Mesenchymal stem cell (in vitro differentiated cells and primary cell): ENCODE measurements around the gene BCL7A.
A peak's percentile ranks its signal among the peaks of the same experiment; 100 is the strongest.

Experiments
- DNase-seq: peaks from one replicate; pipeline ENCODE4 v3.0.0-alpha.2; 2013
- H2AFZ ChIP-seq: one replicate; pipeline ENCODE4 v1.6.1; 2013; ENCODE audit warnings: low read depth, mild to moderate bottlenecking, control low read depth, inconsistent platforms, low read length, moderate library complexity
- H2AK5ac ChIP-seq: 2 replicates; pipeline ENCODE4 v1.6.1; 2013; ENCODE audit warnings: low read length, moderate library complexity, mild to moderate bottlenecking, inconsistent platforms; ENCODE audit not compliant: severe bottlenecking
- H2BK120ac ChIP-seq: one replicate; pipeline ENCODE4 v1.6.1; 2013; ENCODE audit warnings: low read depth, mild to moderate bottlenecking, inconsistent platforms, low read length, moderate library complexity
- H2BK12ac ChIP-seq, 2 experiments: one replicate each; pipeline ENCODE4 v1.6.1; 2013; ENCODE audit warnings: inconsistent platforms in 2 of 2, low read length in 2 of 2, mild to moderate bottlenecking in 2 of 2, moderate library complexity in 2 of 2, control low read depth in 1 of 2
- H2BK15ac ChIP-seq: one replicate; pipeline ENCODE4 v1.6.1; 2013; ENCODE audit warnings: mild to moderate bottlenecking, low read depth, inconsistent platforms; ENCODE audit not compliant: poor library complexity, severe bottlenecking
- H2BK5ac ChIP-seq: 2 replicates; pipeline ENCODE4 v1.6.1; 2013; ENCODE audit warnings: low read depth, mild to moderate bottlenecking, low read length, control low read depth, inconsistent platforms; ENCODE audit not compliant: poor library complexity, severe bottlenecking
- H3K14ac ChIP-seq, 2 experiments: one replicate each; pipeline ENCODE4 v1.6.1; 2013; ENCODE audit warnings: inconsistent platforms in 2 of 2, low read length in 2 of 2, control low read depth in 1 of 2, mild to moderate bottlenecking in 1 of 2, moderate library complexity in 1 of 2
- H3K18ac ChIP-seq, 2 experiments: one replicate each; pipeline ENCODE4 v1.6.1; 2013; ENCODE audit warnings: inconsistent platforms in 2 of 2, low read length in 2 of 2, control low read depth in 1 of 2, low read depth in 1 of 2, mild to moderate bottlenecking in 1 of 2
- H3K23ac ChIP-seq, 2 experiments: one replicate each; pipeline ENCODE4 v1.6.1; 2013; ENCODE audit warnings: inconsistent platforms in 2 of 2, low read length in 2 of 2, mild to moderate bottlenecking in 2 of 2, moderate library complexity in 2 of 2, control low read depth in 1 of 2
- H3K27ac ChIP-seq: 2 replicates; pipeline ENCODE4 v1.5.1; 2013; ENCODE audit warnings: mild to moderate bottlenecking, moderate library complexity, low read length, control low read depth, inconsistent platforms; ENCODE audit not compliant: poor library complexity, severe bottlenecking
- H3K27me3 ChIP-seq, 2 experiments: 2 replicates each; pipeline versions ENCODE4 v1.6.1 to v1.7.0; 2013; ENCODE audit warnings: low read length in 2 of 2, mild to moderate bottlenecking in 2 of 2, moderate library complexity in 2 of 2, control low read depth in 1 of 2, inconsistent platforms in 1 of 2; ENCODE audit not compliant: control insufficient read depth in 1 of 2, insufficient read depth in 1 of 2
- H3K36me3 ChIP-seq, 2 experiments: 2 replicates each; pipeline versions ENCODE4 v1.6.1 to v1.7.0; 2013; ENCODE audit warnings: low read length in 2 of 2, control low read depth in 1 of 2, inconsistent platforms in 1 of 2, low read depth in 1 of 2, mild to moderate bottlenecking in 1 of 2; ENCODE audit not compliant: insufficient read depth in 2 of 2, control insufficient read depth in 1 of 2
- H3K4ac ChIP-seq, 2 experiments: one replicate each; pipeline ENCODE4 v1.6.1; 2013; ENCODE audit warnings: inconsistent platforms in 2 of 2, low read length in 2 of 2, mild to moderate bottlenecking in 2 of 2, moderate library complexity in 2 of 2, control low read depth in 1 of 2, low read depth in 1 of 2
- H3K4me1 ChIP-seq: 2 replicates; pipeline ENCODE4 v1.6.1; 2013; ENCODE audit warnings: low read depth, low read length, control low read depth; ENCODE audit not compliant: control insufficient read depth, insufficient read depth
- H3K4me2 ChIP-seq: 2 replicates; pipeline ENCODE4 v1.6.1; 2013; ENCODE audit warnings: low read length, mild to moderate bottlenecking, inconsistent platforms; ENCODE audit not compliant: poor library complexity, severe bottlenecking
- H3K4me3 ChIP-seq, 2 experiments: 2 replicates each; pipeline versions ENCODE4 v1.5.1 to v1.7.0; 2013; ENCODE audit warnings: low read length in 2 of 2, mild to moderate bottlenecking in 2 of 2, control low read depth in 1 of 2, low read depth in 1 of 2; ENCODE audit not compliant: insufficient read depth in 1 of 2
- H3K79me1 ChIP-seq: replicated peaks from 2 replicates; pipeline ENCODE4 v1.6.1; 2013; ENCODE audit warnings: mild to moderate bottlenecking, control low read depth, low read length, inconsistent platforms; ENCODE audit not compliant: poor library complexity, severe bottlenecking
- H3K9ac ChIP-seq: 2 replicates; pipeline ENCODE4 v1.7.0; 2013; ENCODE audit warnings: mild to moderate bottlenecking, low read length, moderate library complexity
- H3K9me3 ChIP-seq: 2 replicates; pipeline ENCODE4 v1.7.0; 2013; ENCODE audit warnings: mild to moderate bottlenecking, low read length; ENCODE audit not compliant: control insufficient read depth
- H4K8ac ChIP-seq: one replicate; pipeline ENCODE4 v1.6.1; 2013; ENCODE audit warnings: inconsistent platforms, mild to moderate bottlenecking, low read length, moderate library complexity
- H4K91ac ChIP-seq: one replicate; pipeline ENCODE4 v1.6.1; 2013; ENCODE audit warnings: mild to moderate bottlenecking, low read length, inconsistent platforms
- WGBS: methylation state at CpG from one replicate; pipeline ENCODE4 v1.1.7; 2013; ENCODE audit warnings: mixed read lengths; 5-methylcytosine and 5-hydroxymethylcytosine counted together

Gene BCL7A

GRCh38 chr12:122082621-122083356, 61.1 kb downstream of the BCL7A start:
- Histone ChIP-seq H3K27ac (no peak overlapping the region), H3K4ac (no peak overlapping the region), H4K8ac (no peak overlapping the region), H3K14ac (no peak overlapping the region), H3K9me3 (no peaks in the 10 kb centered on the region), H3K9ac (peak overlapping the region; percentile 94), H3K23ac (no peak overlapping the region), H3K4me1 (peaks cover 28% of the 10 kb centered on the region), H3K27me3 (no peaks in the 10 kb centered on the region), H2BK12ac (peak overlapping the region in 1 of 2 experiments; percentile 18), H2BK15ac (no peak overlapping the region), H2BK120ac (no peak overlapping the region), H2AFZ (no peak overlapping the region), H3K36me3 (peaks cover 24 to 25% of the 10 kb centered on the region in 2 experiments), H3K79me1 (peaks cover 27% of the 10 kb centered on the region), H3K4me3 (no peak overlapping the region), H2BK5ac (no peak overlapping the region), H3K18ac (no peak overlapping the region), H4K91ac (no peak overlapping the region), H2AK5ac (no peak overlapping the region), H3K4me2 (no peak overlapping the region)
- DNase-seq, result no peak
- 78% methylated on average over 6 of the region's 6 CpGs for WGBS

GRCh38 chr12:122084857-122085405, 63.2 kb downstream of the BCL7A start:
- Histone ChIP-seq H3K9me3 (no peaks in the 10 kb centered on the region), H4K8ac (no peak overlapping the region), H3K27ac (no peak overlapping the region), H4K91ac (no peak overlapping the region), H2BK12ac (no peak overlapping the region), H3K14ac (no peak overlapping the region), H3K4ac (no peak overlapping the region), H2BK5ac (no peak overlapping the region), H3K9ac (no peak overlapping the region), H2AK5ac (no peak overlapping the region), H3K18ac (no peak overlapping the region), H3K27me3 (no peaks in the 10 kb centered on the region), H2BK15ac (no peak overlapping the region), H3K23ac (no peak overlapping the region), H3K4me2 (no peak overlapping the region), H2AFZ (no peak overlapping the region), H3K4me1 (peaks cover 25% of the 10 kb centered on the region), H3K36me3 (peaks cover 24 to 27% of the 10 kb centered on the region in 2 experiments), H3K79me1 (peaks cover 27% of the 10 kb centered on the region), H3K4me3 (no peak overlapping the region), H2BK120ac (no peak overlapping the region)
- DNase-seq, result no peak
- 94% methylated on average over 13 of the region's 13 CpGs for WGBS

GRCh38 chr12:122085591-122085990, 63.9 kb downstream of the BCL7A start:
- H2AK5ac ChIP-seq, result no peak overlapping the region
- H2AFZ ChIP-seq, result no peak overlapping the region
- WGBS, result 93% methylated on average over 5 of the region's 5 CpGs
- H2BK15ac ChIP-seq, result no peak overlapping the region
- H3K27ac ChIP-seq, result no peak overlapping the region
- no peak overlapping the region for H3K18ac ChIP-seq
- no peak overlapping the region for H4K91ac ChIP-seq
- no peaks in the 10 kb centered on the region for H3K27me3 ChIP-seq
- H3K4me3 ChIP-seq, result no peak overlapping the region
- no peak overlapping the region for H2BK5ac ChIP-seq
- no peak overlapping the region for H3K14ac ChIP-seq
- H3K79me1 ChIP-seq, result peaks cover 27% of the 10 kb centered on the region
- H3K9me3 ChIP-seq, result no peaks in the 10 kb centered on the region
- H4K8ac ChIP-seq, result peak overlapping the region; percentile 10
- no peak overlapping the region for H3K4me2 ChIP-seq
- H3K4me1 ChIP-seq, result peaks cover 25% of the 10 kb centered on the region
- DNase-seq, result no peak
- H2BK120ac ChIP-seq, result no peak overlapping the region
- H3K4ac ChIP-seq, result no peak overlapping the region
- H3K9ac ChIP-seq, result no peak overlapping the region
- H3K23ac ChIP-seq, result no peak overlapping the region
- H3K36me3 ChIP-seq, result peaks cover 24 to 28% of the 10 kb centered on the region in 2 experiments
- no peak overlapping the region for H2BK12ac ChIP-seq

- Histone ChIP-seq H3K18ac (no peak overlapping the region), H3K4me2 (no peak overlapping the region), H2BK12ac (no peak overlapping the region), H2BK15ac (no peak overlapping the region), H3K9me3 (no peaks in the 10 kb centered on the region), H3K4me1 (peaks cover 23% of the 10 kb centered on the region), H3K4me3 (no peak overlapping the region), H3K14ac (no peak overlapping the region), H2AFZ (no peak overlapping the region), H4K91ac (no peak overlapping the region), H3K4ac (no peak overlapping the region), H4K8ac (no peak overlapping the region), H3K9ac (peak overlapping the region; percentile 24), H3K27me3 (no peaks in the 10 kb centered on the region), H3K27ac (no peak overlapping the region), H2BK5ac (no peak overlapping the region), H2BK120ac (no peak overlapping the region), H3K36me3 (peaks cover 24 to 28% of the 10 kb centered on the region in 2 experiments), H3K23ac (no peak overlapping the region), H2AK5ac (no peak overlapping the region), H3K79me1 (peaks cover 27% of the 10 kb centered on the region)
- 77% methylated on average over 8 of the region's 8 CpGs for WGBS
- DNase-seq, result no peak
These were observed 64.4 kb downstream of the BCL7A start for GRCh38 chr12:122086116-122086515.
